OCI-LY1 (cell line): ENCODE results near the gene MED26.

Experiments used
- CTCF ChIP-seq: fragments of 200-600 bp; sonication (generic), shearing (Covaris generic); IDR thresholded peaks from 2 replicates; pipeline ENCODE4 v1.5.1; 2017; ENCODE audit warnings: mild to moderate bottlenecking, antibody characterized with exemption, low read length, moderate library complexity, mixed read lengths
- EZH2 ChIP-seq: fragments of 200-600 bp; sonication (generic), shearing (Covaris generic); IDR thresholded peaks from 2 replicates; pipeline ENCODE4 v1.8.0; 2017; ENCODE audit warnings: borderline replicate concordance, mixed run types, mild to moderate bottlenecking, antibody characterized with exemption, low read length, moderate library complexity, mixed read lengths

- TF ChIP-seq CTCF (no peak), EZH2 (no peak)
Observed at GRCh38 chr19:16532440-16533234, 95.4 kb downstream of the MED26 start.
